Neural progenitor cell (in vitro differentiated cells): Measurements from ENCODE around the gene SQOR.

Experiments
- EZH2 ChIP-seq: fragments of 200-600 bp; sonication (generic); IDR thresholded peaks from 2 replicates; pipeline ENCODE4 v1.6.1; 2017; ENCODE audit warnings: antibody characterized with exemption, mild to moderate bottlenecking, moderate library complexity
- TF ChIP-seq, protein P1 (sequence below): fragments of 200-600 bp; sonication (generic); IDR thresholded peaks from 2 replicates; pipeline ENCODE4 v1.5.1; 2017; ENCODE audit warnings: antibody characterized with exemption, mild to moderate bottlenecking

DNA sequence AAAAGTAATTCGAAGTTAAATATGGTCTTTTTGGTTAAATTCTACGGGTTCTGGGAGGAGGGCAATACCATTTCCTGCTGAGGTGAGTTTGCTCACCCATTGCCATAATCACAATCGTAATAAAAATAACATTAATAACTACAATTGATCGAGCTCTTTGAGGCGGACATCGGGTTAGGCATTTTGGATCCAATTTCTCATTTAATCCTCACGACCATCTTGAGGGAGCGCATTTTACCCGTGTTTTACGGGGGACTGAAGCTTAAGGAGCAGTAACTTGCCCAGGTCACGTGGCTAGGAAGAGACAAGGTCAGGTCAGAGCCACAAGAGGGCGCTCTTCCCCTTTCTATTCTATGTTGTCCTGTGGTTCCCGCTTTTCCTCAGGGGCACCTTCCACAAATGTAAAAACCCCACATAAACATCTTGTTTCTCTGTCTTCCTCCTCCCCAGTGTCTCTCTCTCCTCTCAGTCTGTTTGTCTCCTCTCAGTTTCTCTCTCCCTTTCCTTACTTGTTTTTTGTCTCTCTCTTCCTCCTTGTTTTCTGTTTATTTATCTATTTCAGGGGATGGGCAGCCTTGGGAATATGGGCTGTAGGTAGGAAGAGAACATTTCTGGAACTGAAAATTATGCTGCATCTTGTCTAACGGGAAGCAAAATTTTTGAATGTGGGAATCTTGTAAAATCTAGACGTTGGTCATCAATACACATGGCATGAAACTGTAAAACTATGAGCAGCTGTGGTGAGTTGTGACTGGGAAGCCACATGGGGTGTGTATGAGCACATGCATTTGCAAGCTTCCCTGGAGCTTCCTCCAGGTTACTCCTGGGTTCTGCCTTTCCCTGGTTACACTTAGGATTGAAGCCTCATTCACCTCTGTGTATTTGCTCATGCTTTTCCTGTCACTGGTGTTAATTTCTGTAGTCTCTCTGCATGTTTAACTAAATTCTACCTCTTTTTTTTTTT, 71.0 kb downstream of the SQOR start:
- TF ChIP-seq, protein P1, sequence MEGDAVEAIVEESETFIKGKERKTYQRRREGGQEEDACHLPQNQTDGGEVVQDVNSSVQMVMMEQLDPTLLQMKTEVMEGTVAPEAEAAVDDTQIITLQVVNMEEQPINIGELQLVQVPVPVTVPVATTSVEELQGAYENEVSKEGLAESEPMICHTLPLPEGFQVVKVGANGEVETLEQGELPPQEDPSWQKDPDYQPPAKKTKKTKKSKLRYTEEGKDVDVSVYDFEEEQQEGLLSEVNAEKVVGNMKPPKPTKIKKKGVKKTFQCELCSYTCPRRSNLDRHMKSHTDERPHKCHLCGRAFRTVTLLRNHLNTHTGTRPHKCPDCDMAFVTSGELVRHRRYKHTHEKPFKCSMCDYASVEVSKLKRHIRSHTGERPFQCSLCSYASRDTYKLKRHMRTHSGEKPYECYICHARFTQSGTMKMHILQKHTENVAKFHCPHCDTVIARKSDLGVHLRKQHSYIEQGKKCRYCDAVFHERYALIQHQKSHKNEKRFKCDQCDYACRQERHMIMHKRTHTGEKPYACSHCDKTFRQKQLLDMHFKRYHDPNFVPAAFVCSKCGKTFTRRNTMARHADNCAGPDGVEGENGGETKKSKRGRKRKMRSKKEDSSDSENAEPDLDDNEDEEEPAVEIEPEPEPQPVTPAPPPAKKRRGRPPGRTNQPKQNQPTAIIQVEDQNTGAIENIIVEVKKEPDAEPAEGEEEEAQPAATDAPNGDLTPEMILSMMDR: peak; percentile 89
- TF ChIP-seq EZH2: no peak
